AG08395 (cell line): ENCODE data around the gene NET1.

Experiments
- DNase-seq: peaks from one replicate; pipeline ENCODE4 v3.0.0; 2012; ENCODE audit warnings: mixed read lengths, low spot score

Gene NET1

DNA sequence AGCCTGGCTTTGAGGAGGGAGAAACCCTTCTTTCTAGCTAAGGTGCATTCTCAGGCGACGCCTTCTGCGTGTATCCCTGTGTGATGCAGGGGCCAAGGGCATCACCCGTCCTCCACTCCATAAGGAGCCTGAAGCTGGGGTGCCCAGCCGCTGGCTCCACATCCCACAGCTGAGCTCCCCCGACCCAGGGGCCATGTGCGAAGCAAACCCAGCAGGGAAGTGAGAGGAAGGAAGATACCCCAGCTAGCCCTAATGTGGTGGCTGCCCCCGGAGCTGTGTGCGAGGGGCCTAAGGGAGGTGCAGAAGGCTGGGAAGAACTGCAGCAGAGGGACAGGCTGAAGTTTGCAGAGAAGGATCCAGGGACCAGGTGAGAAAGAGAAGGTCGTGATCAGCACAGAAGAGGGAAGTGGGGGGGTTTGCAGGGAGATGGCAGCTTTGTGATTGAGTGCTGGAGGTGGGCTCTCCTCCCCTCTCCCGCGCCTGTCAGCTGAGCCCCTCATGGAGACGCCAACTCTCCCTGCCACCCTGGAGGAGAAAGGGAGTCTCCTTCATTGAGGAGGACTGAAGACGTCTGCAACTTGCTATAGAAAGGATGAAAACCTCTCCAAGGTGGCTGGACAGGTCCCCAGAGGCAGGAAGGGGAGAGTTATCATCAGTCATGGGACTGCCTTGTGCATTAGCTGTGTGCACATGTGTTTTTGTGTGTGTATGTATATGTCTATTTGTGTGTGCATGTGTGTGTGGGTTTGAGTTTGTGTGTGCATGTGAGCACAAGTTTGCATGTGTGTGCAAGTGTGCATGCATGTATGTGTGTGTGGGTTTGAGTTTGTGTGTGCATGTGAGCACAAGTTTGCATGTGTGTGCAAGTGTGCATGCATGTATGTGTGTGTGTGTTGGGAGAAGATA lies 90.5 kb downstream of the NET1 start:
- no peak for DNase-seq

GRCh38 chr10:5503477-5503835 lies 91.1 kb downstream of the NET1 start:
- no peak for DNase-seq

DNA sequence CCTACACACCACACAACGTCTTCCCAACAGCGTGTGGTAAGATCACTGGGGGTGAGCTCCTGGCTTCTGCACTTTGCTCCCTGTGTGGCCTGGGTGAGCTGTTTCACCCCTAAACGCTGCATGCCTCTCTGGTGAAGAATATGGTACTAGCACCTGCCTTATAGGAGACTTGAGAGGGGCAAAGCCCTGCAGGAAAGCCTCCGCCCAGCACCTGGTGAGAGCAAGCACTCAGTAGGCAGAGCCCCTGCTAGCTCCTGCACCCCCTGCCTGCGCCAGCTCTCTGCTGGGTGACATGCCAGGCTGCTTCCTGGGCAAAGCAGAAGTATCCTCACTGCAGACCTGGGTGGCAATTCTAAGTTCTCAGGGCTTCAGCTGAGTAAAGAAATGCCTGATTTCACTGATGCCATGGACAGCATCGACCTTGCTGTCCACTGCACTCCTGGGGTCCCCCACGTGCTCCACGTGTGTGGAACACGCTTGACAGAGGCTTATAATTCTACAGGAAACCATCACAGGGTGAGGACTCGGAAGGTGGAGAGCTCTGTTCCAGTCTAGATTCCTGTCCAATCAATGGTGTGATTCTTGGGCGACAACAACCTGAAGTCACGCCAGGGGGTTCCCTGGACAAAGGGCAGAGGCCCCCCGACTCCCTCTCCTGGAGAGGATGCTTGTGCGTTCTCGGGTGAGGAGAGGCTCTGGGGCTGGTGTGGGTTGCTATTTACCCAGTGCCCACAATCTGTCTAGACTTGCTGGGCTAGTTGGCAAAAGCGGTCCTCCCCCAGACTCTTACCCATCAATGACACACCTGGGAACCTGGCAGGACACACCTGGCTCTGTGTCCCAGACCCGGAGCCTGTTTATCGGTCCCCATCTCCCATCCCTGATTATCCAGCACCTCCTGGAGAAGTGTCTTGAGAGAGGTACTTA lies 92.1 kb downstream of the NET1 start:
- no peak for DNase-seq

DNA sequence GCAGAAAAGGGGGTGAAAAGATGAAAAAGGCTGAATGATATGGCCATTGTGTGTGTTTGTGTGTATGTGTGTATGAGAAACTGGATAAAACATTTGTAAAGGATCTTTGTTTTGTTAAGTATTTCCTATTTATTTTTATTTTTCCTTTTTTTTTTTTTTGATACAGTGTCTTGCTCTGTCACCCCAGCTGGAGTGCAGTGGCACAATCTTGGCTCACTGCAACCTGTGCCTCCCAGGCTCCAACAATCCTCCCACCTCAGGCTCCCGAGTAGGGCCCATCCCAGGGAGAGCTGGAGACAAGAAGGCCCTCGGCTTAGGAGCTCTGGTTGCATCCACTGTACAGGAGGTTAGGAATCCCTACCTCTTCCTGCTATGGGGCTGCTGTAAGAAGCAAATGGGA lies 93.9 kb downstream of the NET1 start:
- DNase-seq, result no peak

GRCh38 chr10:5506751-5507648 lies 94.6 kb downstream of the NET1 start:
- no peak for DNase-seq

DNA sequence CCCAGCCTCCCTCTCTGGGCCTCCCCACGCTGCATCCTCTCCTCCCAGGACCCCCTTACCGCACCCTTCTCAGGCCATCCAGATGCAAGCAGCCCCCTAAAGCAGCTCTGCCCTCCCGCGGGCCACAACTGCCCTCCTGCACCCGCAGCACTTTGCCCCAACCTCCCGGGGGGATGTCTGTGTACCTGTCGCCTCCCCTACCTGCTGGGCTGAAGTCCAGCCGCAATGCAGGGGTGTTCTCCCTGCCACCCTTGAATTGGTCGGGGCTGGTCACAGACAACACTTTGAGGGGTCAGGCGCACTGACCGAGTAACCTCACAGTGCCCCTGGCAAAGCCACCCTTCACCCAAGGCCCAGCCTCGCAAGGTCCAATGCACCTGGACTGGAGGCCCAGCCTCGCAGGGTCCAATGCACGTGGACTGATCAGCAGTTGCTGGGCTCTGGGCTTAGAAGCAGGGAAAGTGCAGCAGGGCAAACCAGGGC lies 95.3 kb downstream of the NET1 start:
- DNase-seq, result no peak

GRCh38 chr10:5508161-5508604 lies 95.8 kb downstream of the NET1 start:
- DNase-seq, result no peak
